Nephron progenitor cell (in vitro differentiated cells): Measurements from ENCODE around the gene DHX16.

ENCODE experiments used
- DNase-seq: peaks from one replicate; pipeline ENCODE4 v3.0.0; 2021
- H3K27ac Mint-ChIP-seq: 2 replicates; pipeline ENCODE4 v1.8.0; 2021; ENCODE audit warnings: mild to moderate bottlenecking, moderate library complexity, mixed read lengths
- H3K27me3 Mint-ChIP-seq: 2 replicates; pipeline ENCODE4 v1.8.0; 2021; ENCODE audit warnings: mild to moderate bottlenecking, low read depth, mixed read lengths; ENCODE audit not compliant: poor library complexity
- H3K36me3 Mint-ChIP-seq: 2 replicates; pipeline ENCODE4 v1.8.0; 2021; ENCODE audit warnings: low read depth, mixed read lengths
- H3K4me1 Mint-ChIP-seq: 2 replicates; pipeline ENCODE4 v1.8.0; 2021; ENCODE audit warnings: mixed read lengths
- H3K4me3 Mint-ChIP-seq: 2 replicates; pipeline ENCODE4 v1.8.0; 2021; ENCODE audit warnings: mild to moderate bottlenecking, moderate library complexity, mixed read lengths
- H3K9me3 Mint-ChIP-seq: 2 replicates; pipeline ENCODE4 v1.8.0; 2021; ENCODE audit warnings: mild to moderate bottlenecking, moderate library complexity, mixed read lengths
- TF ChIP-seq, protein P1 (sequence below): fragments of 200-600 bp; sonication (generic); IDR thresholded peaks from 2 replicates; pipeline ENCODE4 v1.5.0; 2021; ENCODE audit warnings: antibody characterized with exemption

The DHX16 gene

DNA sequence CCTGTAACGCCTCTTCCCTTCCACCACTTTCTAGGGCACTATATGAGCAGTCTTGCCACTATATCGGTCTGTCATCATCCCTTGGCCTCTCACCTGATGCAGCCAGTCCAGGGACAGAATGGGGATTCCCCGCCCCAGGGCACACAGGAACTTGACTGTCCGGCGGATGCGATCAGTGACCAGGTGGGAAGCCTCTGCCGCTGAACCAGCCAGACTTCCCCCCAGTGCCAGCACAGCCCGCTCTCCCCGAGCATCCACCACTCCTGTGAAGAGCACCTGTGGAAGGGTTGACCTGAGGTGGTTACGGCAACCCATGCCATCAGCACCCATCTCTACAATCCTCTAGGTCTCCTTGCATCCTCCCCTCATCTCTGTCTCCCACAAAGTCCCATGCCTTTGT lies 30.2 kb upstream of the DHX16 start:
- Mint-ChIP-seq H3K9me3 (no peaks in the 10 kb centered on the region), H3K27ac (no peak overlapping the region), H3K36me3 (peaks cover 72% of the 10 kb centered on the region), H3K27me3 (no peaks in the 10 kb centered on the region), H3K4me3 (no peak overlapping the region), H3K4me1 (peaks cover 3% of the 10 kb centered on the region)
- no peak for DNase-seq
- TF ChIP-seq, protein P1, sequence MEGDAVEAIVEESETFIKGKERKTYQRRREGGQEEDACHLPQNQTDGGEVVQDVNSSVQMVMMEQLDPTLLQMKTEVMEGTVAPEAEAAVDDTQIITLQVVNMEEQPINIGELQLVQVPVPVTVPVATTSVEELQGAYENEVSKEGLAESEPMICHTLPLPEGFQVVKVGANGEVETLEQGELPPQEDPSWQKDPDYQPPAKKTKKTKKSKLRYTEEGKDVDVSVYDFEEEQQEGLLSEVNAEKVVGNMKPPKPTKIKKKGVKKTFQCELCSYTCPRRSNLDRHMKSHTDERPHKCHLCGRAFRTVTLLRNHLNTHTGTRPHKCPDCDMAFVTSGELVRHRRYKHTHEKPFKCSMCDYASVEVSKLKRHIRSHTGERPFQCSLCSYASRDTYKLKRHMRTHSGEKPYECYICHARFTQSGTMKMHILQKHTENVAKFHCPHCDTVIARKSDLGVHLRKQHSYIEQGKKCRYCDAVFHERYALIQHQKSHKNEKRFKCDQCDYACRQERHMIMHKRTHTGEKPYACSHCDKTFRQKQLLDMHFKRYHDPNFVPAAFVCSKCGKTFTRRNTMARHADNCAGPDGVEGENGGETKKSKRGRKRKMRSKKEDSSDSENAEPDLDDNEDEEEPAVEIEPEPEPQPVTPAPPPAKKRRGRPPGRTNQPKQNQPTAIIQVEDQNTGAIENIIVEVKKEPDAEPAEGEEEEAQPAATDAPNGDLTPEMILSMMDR, result no peak

DNA sequence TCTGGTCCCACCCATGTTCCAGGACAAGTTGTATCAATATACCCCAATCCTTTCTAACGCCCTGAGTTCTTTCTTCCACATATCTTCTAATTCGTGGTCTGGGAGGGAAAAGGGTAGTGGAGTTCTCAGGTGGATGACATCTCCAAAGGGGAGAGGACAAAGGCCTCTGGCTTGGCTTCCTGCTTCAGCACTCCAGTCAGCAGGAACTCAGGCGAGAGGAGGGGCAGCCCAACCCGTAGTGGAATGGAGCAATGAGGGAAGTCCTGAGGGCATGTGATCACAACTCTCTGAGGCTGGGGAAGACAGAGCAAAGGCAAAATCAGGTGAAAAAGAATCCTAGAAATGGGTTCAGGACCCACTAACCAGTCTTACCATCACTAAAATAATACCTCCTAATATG lies 27.5 kb upstream of the DHX16 start:
- Mint-ChIP-seq H3K4me1 (no peaks in the 10 kb centered on the region), H3K9me3 (no peaks in the 10 kb centered on the region), H3K36me3 (peaks cover 56% of the 10 kb centered on the region), H3K4me3 (no peak overlapping the region), H3K27ac (no peak overlapping the region), H3K27me3 (no peaks in the 10 kb centered on the region)
- TF ChIP-seq, protein P1, result no peak
- DNase-seq, result no peak

DNA sequence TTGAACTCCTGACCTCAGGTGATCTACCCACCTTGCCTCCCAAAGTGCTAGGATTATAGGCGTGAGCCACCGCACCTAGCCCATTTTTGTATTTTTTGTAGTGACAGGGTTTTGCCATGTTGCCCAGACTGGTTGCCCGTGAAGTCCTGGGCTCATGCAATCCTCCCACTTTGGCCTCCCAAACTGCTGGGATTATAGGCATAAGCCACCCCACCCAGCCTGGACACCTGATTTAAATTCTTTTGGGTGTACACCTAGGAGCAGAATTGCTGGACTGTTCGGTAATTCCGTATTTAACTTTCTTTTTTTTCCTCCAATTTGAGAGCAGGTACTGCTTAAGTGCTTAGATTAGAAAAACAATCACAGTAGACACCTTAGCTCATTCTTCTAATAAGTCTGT lies 23.6 kb upstream of the DHX16 start:
- no peak for DNase-seq
- H3K4me3 Mint-ChIP-seq, result no peak overlapping the region
- TF ChIP-seq, protein P1, result no peak
- peaks cover 19% of the 10 kb centered on the region for H3K36me3 Mint-ChIP-seq
- H3K4me1 Mint-ChIP-seq, result peaks cover 10% of the 10 kb centered on the region
- no peak overlapping the region for H3K27ac Mint-ChIP-seq
- H3K27me3 Mint-ChIP-seq, result no peaks in the 10 kb centered on the region
- no peaks in the 10 kb centered on the region for H3K9me3 Mint-ChIP-seq

DNA sequence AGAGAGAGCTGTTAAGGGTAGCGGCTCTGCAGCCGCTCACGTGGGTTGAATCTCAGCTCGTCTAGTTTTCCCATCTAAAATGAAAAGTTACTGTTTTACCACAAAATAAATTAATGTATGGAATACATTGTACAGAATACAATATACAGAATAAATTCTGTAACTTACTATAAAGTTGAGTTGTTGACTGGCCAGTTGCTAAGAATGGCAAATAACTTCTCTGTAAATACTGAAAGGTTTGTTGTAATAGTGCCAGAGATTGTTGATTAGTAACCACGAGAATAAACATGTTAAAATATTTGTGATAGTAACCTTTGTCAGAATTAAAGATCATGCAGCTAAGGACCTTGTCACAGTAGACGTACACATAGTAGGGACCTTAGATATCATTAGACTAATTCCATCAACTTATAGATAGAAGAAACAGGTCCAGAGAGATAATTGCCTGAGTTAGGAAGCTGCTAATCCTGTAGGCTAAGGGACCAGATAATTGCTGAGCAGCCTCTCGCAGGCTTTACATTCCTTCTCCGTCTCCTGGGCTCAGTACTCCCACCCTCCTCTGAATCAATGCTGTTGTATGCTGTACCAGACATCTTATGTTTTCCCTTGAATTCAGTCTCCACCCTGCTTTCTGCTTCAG lies 18.5 kb upstream of the DHX16 start:
- TF ChIP-seq, protein P1, result no peak
- H3K9me3 Mint-ChIP-seq, result no peaks in the 10 kb centered on the region
- DNase-seq, result no peak

DNA sequence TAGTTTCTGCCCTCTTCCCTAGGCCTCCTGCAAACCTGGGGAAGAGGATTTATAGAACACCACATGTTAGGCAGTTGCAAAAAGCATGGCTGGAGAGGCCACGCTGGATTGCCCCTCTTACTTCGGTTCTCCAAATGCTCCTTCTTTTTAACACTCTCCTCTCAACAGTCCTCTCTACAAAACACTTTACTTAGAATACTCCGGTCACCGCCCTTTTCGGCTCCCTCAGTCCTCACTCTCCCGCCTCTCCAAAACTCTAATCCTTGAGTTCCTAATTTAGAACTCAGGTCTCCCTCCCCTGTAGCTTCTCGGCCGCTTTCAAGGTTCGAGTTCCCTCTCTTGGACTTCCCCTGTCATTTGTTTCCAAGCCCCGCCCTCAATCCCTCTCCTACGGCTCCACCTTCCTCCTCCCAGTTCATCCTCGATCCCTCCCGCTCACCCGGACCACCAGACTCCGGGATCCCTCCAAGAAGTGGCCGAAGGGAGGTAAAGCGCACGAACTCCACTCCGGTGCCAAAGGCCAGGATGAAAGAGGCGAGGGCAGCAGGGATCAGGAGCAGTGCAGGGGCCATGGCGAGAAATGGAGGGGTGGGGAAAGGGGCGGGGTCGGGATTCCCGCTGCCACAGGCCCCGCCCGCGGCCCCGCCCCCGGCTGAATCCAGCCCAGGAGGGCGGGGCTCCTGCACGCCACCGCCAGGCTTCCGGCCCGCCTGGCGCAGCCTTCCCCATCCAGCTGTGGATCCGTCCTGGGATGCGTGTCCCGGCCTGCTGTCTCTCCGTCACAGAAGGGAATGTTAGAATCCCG lies 17.8 kb upstream of the DHX16 start, which contains the start of gene NRM:
TSS of gene NRM (minus strand) at position 582 of the 805 bp plus-strand sequence. CDS start at position 572, 10 bp downstream.
- H3K9me3 Mint-ChIP-seq, result no peaks in the 10 kb centered on the region
- H3K4me3 Mint-ChIP-seq, result peak within 1 kb of the TSS; percentile 93
- TF ChIP-seq, protein P1, result no peak
- peaks cover 7% of the 10 kb centered on the region for H3K36me3 Mint-ChIP-seq
- peaks cover 56% of the 10 kb centered on the region for H3K4me1 Mint-ChIP-seq
- peak within 1 kb of the TSS; percentile 97 for H3K27ac Mint-ChIP-seq
- DNase-seq, result peak; percentile 90
- no peaks in the 10 kb centered on the region for H3K27me3 Mint-ChIP-seq

More for the DNA sequence above, 18.5 kb upstream of the DHX16 start:
- Mint-ChIP-seq H3K27ac (peak overlapping the region; percentile 49), H3K4me1 (peaks cover 49% of the 10 kb centered on the region), H3K27me3 (no peaks in the 10 kb centered on the region), H3K36me3 (peaks cover 7% of the 10 kb centered on the region), H3K4me3 (peak overlapping the region; percentile 93)
